ENCODE measurements around the gene VGLL4.

VGLL4 gene

GRCh38 chr3:11661052-11661656, 17.4 kb upstream of the VGLL4 start:
- ATAC-seq: no peak
- Mint-ChIP-seq H3K4me1 (peaks cover 22% of the 10 kb centered on the region), H3K27me3 (no peaks in the 10 kb centered on the region), H3K36me3 (peaks cover 5% of the 10 kb centered on the region), H3K9me3 (no peaks in the 10 kb centered on the region), H3K27ac (no peak overlapping the region), H3K4me3 (no peak overlapping the region)

GRCh38 chr3:11660242-11660641, 16.5 kb upstream of the VGLL4 start:
- no peak for ATAC-seq
- Mint-ChIP-seq H3K36me3 (no peaks in the 10 kb centered on the region), H3K27me3 (no peaks in the 10 kb centered on the region), H3K4me1 (peaks cover 30% of the 10 kb centered on the region), H3K27ac (no peak overlapping the region), H3K9me3 (no peaks in the 10 kb centered on the region), H3K4me3 (no peak overlapping the region)

GRCh38 chr3:11658180-11658579, 14.5 kb upstream of the VGLL4 start:
- no peak overlapping the region for H3K27ac Mint-ChIP-seq
- no peaks in the 10 kb centered on the region for H3K9me3 Mint-ChIP-seq
- H3K4me1 Mint-ChIP-seq: peaks cover 28% of the 10 kb centered on the region
- no peaks in the 10 kb centered on the region for H3K36me3 Mint-ChIP-seq
- H3K27me3 Mint-ChIP-seq: no peaks in the 10 kb centered on the region
- ATAC-seq: no peak
- no peak overlapping the region for H3K4me3 Mint-ChIP-seq

- H3K27ac Mint-ChIP-seq: peak overlapping the region; percentile 14
- H3K9me3 Mint-ChIP-seq: no peaks in the 10 kb centered on the region
- no peaks in the 10 kb centered on the region for H3K36me3 Mint-ChIP-seq
- H3K4me3 Mint-ChIP-seq: no peak overlapping the region
- peaks cover 19% of the 10 kb centered on the region for H3K4me1 Mint-ChIP-seq
- no peaks in the 10 kb centered on the region for H3K27me3 Mint-ChIP-seq
- peak; percentile 31 for ATAC-seq
Measured at GRCh38 chr3:11655196-11655928, 11.6 kb upstream of the VGLL4 start.

- peaks cover 19% of the 10 kb centered on the region for H3K4me1 Mint-ChIP-seq
- H3K4me3 Mint-ChIP-seq: no peak overlapping the region
- H3K27me3 Mint-ChIP-seq: no peaks in the 10 kb centered on the region
- H3K36me3 Mint-ChIP-seq: no peaks in the 10 kb centered on the region
- no peaks in the 10 kb centered on the region for H3K9me3 Mint-ChIP-seq
- H3K27ac Mint-ChIP-seq: no peak overlapping the region
- ATAC-seq: no peak
Measured at GRCh38 chr3:11654166-11654565, 10.5 kb upstream of the VGLL4 start.

- Mint-ChIP-seq H3K9me3 (no peaks in the 10 kb centered on the region), H3K27me3 (no peaks in the 10 kb centered on the region), H3K27ac (no peak overlapping the region), H3K4me3 (no peak overlapping the region), H3K36me3 (no peaks in the 10 kb centered on the region), H3K4me1 (peaks cover 19% of the 10 kb centered on the region)
- ATAC-seq: no peak
Measured at GRCh38 chr3:11653298-11654055, 9.8 kb upstream of the VGLL4 start.

- peaks cover 15% of the 10 kb centered on the region for H3K4me1 Mint-ChIP-seq
- H3K27me3 Mint-ChIP-seq: no peaks in the 10 kb centered on the region
- no peaks in the 10 kb centered on the region for H3K9me3 Mint-ChIP-seq
- ATAC-seq: no peak
- no peak overlapping the region for H3K4me3 Mint-ChIP-seq
- H3K36me3 Mint-ChIP-seq: no peaks in the 10 kb centered on the region
- H3K27ac Mint-ChIP-seq: no peak overlapping the region
Measured at GRCh38 chr3:11651900-11652299, 8.2 kb upstream of the VGLL4 start.

GRCh38 chr3:11651477-11651876, 7.8 kb upstream of the VGLL4 start:
- no peaks in the 10 kb centered on the region for H3K27me3 Mint-ChIP-seq
- H3K27ac Mint-ChIP-seq: no peak overlapping the region
- no peak overlapping the region for H3K4me3 Mint-ChIP-seq
- no peaks in the 10 kb centered on the region for H3K9me3 Mint-ChIP-seq
- H3K4me1 Mint-ChIP-seq: peaks cover 11% of the 10 kb centered on the region
- ATAC-seq: no peak
- no peaks in the 10 kb centered on the region for H3K36me3 Mint-ChIP-seq

- Mint-ChIP-seq H3K4me1 (no peaks in the 10 kb centered on the region), H3K27me3 (no peaks in the 10 kb centered on the region), H3K9me3 (no peaks in the 10 kb centered on the region), H3K27ac (no peak overlapping the region), H3K4me3 (no peak overlapping the region), H3K36me3 (no peaks in the 10 kb centered on the region)
- ATAC-seq: no peak
Measured at GRCh38 chr3:11650391-11650790, 6.7 kb upstream of the VGLL4 start.

GRCh38 chr3:11648735-11649134, 5.0 kb upstream of the VGLL4 start:
- Mint-ChIP-seq H3K27me3 (no peaks in the 10 kb centered on the region), H3K27ac (no peak overlapping the region), H3K4me1 (peaks cover 4% of the 10 kb centered on the region), H3K4me3 (no peak overlapping the region), H3K9me3 (no peaks in the 10 kb centered on the region), H3K36me3 (no peaks in the 10 kb centered on the region)
- ATAC-seq: no peak

GRCh38 chr3:11643201-11643603, 513 bp downstream of the VGLL4 start:
- Mint-ChIP-seq H3K4me3 (peak overlapping the region; percentile 99), H3K36me3 (peaks cover 5% of the 10 kb centered on the region), H3K4me1 (peaks cover 48% of the 10 kb centered on the region), H3K27me3 (no peaks in the 10 kb centered on the region), H3K27ac (peak overlapping the region; percentile 73), H3K9me3 (no peaks in the 10 kb centered on the region)
- peak; percentile 51 for ATAC-seq

GRCh38 chr3:11642431-11643191, 1.1 kb downstream of the VGLL4 start:
- Mint-ChIP-seq H3K4me3 (peak overlapping the region; percentile 99), H3K9me3 (no peaks in the 10 kb centered on the region), H3K4me1 (peaks cover 54% of the 10 kb centered on the region), H3K27me3 (no peaks in the 10 kb centered on the region), H3K36me3 (peaks cover 5% of the 10 kb centered on the region), H3K27ac (peak overlapping the region; percentile 73)
- peak; percentile 84 for ATAC-seq

GRCh38 chr3:11641683-11642430, 1.9 kb downstream of the VGLL4 start:
- Mint-ChIP-seq H3K4me3 (peak overlapping the region; percentile 99), H3K9me3 (no peaks in the 10 kb centered on the region), H3K4me1 (peaks cover 58% of the 10 kb centered on the region), H3K27me3 (no peaks in the 10 kb centered on the region), H3K27ac (peak overlapping the region; percentile 73), H3K36me3 (peaks cover 5% of the 10 kb centered on the region)
- ATAC-seq: no peak

GRCh38 chr3:11641316-11641682, 2.4 kb downstream of the VGLL4 start:
- Mint-ChIP-seq H3K27ac (peak overlapping the region; percentile 73), H3K27me3 (no peaks in the 10 kb centered on the region), H3K4me3 (peak overlapping the region; percentile 99), H3K9me3 (no peaks in the 10 kb centered on the region), H3K4me1 (peaks cover 58% of the 10 kb centered on the region), H3K36me3 (peaks cover 5% of the 10 kb centered on the region)
- ATAC-seq: no peak
